CD4-positive, alpha-beta T cell treated with Interferon alpha-2 for 1 hour (primary cell): Measurements from ENCODE around the gene APOLD1.
A peak's percentile ranks its signal among the peaks of the same experiment; 100 is the strongest.
"Not testable (repeated sequence)": the region's sequence is repeated elsewhere in the genome, so short reads cannot be mapped to it uniquely, and the experiment has no call there.

Experiments
- DNase-seq, 2 donors: peaks; one replicate each; pipeline ENCODE4 v3.0.0-alpha.2; 2020 to 2022

The APOLD1 gene

GRCh38 chr12:12810553-12811021, 25.1 kb downstream of the APOLD1 start:
- no peak for DNase-seq

- DNase-seq, result no peak
Measured at GRCh38 chr12:12811343-12811742, 25.9 kb downstream of the APOLD1 start.

GRCh38 chr12:12812174-12812573, 26.7 kb downstream of the APOLD1 start:
- DNase-seq, result no peak

- no peak for DNase-seq
Measured at GRCh38 chr12:12812618-12813119, 27.2 kb downstream of the APOLD1 start.

GRCh38 chr12:12813120-12814101, 28.0 kb downstream of the APOLD1 start, which contains the start of gene DDX47:
TSS of gene DDX47 (plus strand) at chr12:12813346. CDS start at chr12:12813368, 22 bp downstream.
- DNase-seq, result peak; percentile 93 to 96

- peak in 1 of 2 donors; percentile 18 for DNase-seq
Measured at GRCh38 chr12:12817616-12818015, 32.2 kb downstream of the APOLD1 start.

GRCh38 chr12:12818701-12819100, 33.2 kb downstream of the APOLD1 start:
- DNase-seq, result no peak

- DNase-seq, result no peak
Measured at GRCh38 chr12:12819221-12819620, 33.8 kb downstream of the APOLD1 start.

GRCh38 chr12:12819752-12820311, 34.4 kb downstream of the APOLD1 start:
- DNase-seq, result no peak

- DNase-seq, result not testable (repeated sequence)
Measured at GRCh38 chr12:12820376-12820775, 34.9 kb downstream of the APOLD1 start.

- no peak for DNase-seq
Measured at GRCh38 chr12:12821975-12822374, 36.5 kb downstream of the APOLD1 start.

- no peak for DNase-seq
Measured at GRCh38 chr12:12822886-12823285, 37.4 kb downstream of the APOLD1 start.

GRCh38 chr12:12823300-12823699, 37.8 kb downstream of the APOLD1 start:
- no peak for DNase-seq

- no peak for DNase-seq
Measured at GRCh38 chr12:12823811-12824210, 38.4 kb downstream of the APOLD1 start.

GRCh38 chr12:12835378-12836146, 50.1 kb downstream of the APOLD1 start:
- no peak for DNase-seq

- DNase-seq, result no peak
Measured at GRCh38 chr12:12836571-12836970, 51.1 kb downstream of the APOLD1 start.

- peak; percentile 18 to 58 for DNase-seq
Measured at GRCh38 chr12:12837025-12837812, 51.8 kb downstream of the APOLD1 start.

- no peak for DNase-seq
Measured at GRCh38 chr12:12837813-12838153, 52.3 kb downstream of the APOLD1 start.

- DNase-seq, result no peak
Measured at GRCh38 chr12:12839003-12839395, 53.5 kb downstream of the APOLD1 start.

GRCh38 chr12:12839439-12839838, 54.0 kb downstream of the APOLD1 start:
- DNase-seq, result not testable (repeated sequence)

- no peak for DNase-seq
Measured at GRCh38 chr12:12839873-12840579, 54.6 kb downstream of the APOLD1 start.

- no peak for DNase-seq
Measured at GRCh38 chr12:12840580-12840899, 55.1 kb downstream of the APOLD1 start.
